Activated T-helper 2 cell treated with anti-CD3 and anti-CD28 coated beads, Interferon-gamma antibody, Interleukin-2, Interleukin-4, amounts not matched to agents 10 μg/mL and 5 μg/mL and 100 μg/mL, durations not matched to agents 14 hours and 24 hours and 36 hours (primary cell): ENCODE measurements around the gene PPP3CA. TPM values are rescaled to one million over a fixed set of nuclear protein-coding genes. Genes with fewer than 3 reads are reported as not detected.
"Not testable (repeated sequence)": the region's sequence is repeated elsewhere in the genome, so short reads cannot be mapped to it uniquely, and the experiment has no call there.

ENCODE experiments used
- DNase-seq: peaks from one replicate; pipeline ENCODE4 v3.0.0; 2021; ENCODE audit warnings: low spot score
- H3K27ac Mint-ChIP-seq: one replicate; pipeline ENCODE4 v1.8.0; 2021; ENCODE audit warnings: mixed read lengths
- H3K27me3 Mint-ChIP-seq: one replicate; pipeline ENCODE4 v1.8.0; 2021; ENCODE audit warnings: low read depth, mixed read lengths
- H3K36me3 Mint-ChIP-seq: one replicate; pipeline ENCODE4 v1.8.0; 2021; ENCODE audit warnings: low read depth, mixed read lengths
- H3K4me1 Mint-ChIP-seq: one replicate; pipeline ENCODE4 v1.8.0; 2021; ENCODE audit warnings: low read depth, mixed read lengths
- H3K4me3 Mint-ChIP-seq: one replicate; pipeline ENCODE4 v1.8.0; 2021; ENCODE audit warnings: low read depth, mild to moderate bottlenecking, moderate library complexity, mixed read lengths
- H3K9me3 Mint-ChIP-seq: one replicate; pipeline ENCODE4 v1.8.0; 2021; ENCODE audit warnings: mixed read lengths
- intact Hi-C: fragments of 100-400 bp; cut with micrococcal nuclease; formaldehyde crosslinking; loops from one replicate; pipeline ENCODE4 v1.15.1; 2023
- total RNA-seq: library from RNA; stranded (reverse); gene quantifications from 2 replicates; pipeline ENCODE4 v1.2.3, GENCODE V29; 2022

PPP3CA gene
- total RNA-seq, 1 donor from 2014 or later: 7.2 TPM

- peaks cover 2% of the 10 kb centered on the region for H3K4me1 Mint-ChIP-seq
- intact Hi-C loops: no loop called here
- no peaks in the 10 kb centered on the region for H3K36me3 Mint-ChIP-seq
- no peak overlapping the region for H3K27ac Mint-ChIP-seq
- no peaks in the 10 kb centered on the region for H3K27me3 Mint-ChIP-seq
- H3K9me3 Mint-ChIP-seq: no peaks in the 10 kb centered on the region
- no peak for DNase-seq
- no peak overlapping the region for H3K4me3 Mint-ChIP-seq
Observed at GRCh38 chr4:101148551-101148950, 198.8 kb downstream of the PPP3CA start.

DNA sequence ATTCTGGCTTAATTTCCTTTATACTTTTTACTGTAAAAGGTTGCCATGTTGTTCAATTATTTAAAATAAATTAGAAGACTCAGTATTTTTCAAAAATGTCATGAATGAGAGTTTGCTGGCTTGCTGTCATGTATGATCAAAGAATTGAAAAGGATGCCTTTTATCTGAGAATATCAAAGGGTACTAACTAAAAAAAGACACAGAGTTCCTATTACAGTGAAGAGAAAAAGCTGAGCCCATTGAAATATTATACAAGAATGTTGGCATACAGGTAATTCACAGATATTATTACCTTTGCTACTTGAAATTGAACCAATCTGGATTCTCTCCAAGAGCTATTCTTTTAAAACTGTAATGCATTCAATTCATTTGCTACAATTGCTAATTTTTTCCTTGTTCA lies 200.0 kb downstream of the PPP3CA start:
- Mint-ChIP-seq H3K9me3 (no peaks in the 10 kb centered on the region), H3K27me3 (no peaks in the 10 kb centered on the region), H3K27ac (no peak overlapping the region), H3K4me3 (no peak overlapping the region), H3K4me1 (peaks cover 3% of the 10 kb centered on the region), H3K36me3 (no peaks in the 10 kb centered on the region)
- intact Hi-C loops: no loop called here
- no peak for DNase-seq

DNA sequence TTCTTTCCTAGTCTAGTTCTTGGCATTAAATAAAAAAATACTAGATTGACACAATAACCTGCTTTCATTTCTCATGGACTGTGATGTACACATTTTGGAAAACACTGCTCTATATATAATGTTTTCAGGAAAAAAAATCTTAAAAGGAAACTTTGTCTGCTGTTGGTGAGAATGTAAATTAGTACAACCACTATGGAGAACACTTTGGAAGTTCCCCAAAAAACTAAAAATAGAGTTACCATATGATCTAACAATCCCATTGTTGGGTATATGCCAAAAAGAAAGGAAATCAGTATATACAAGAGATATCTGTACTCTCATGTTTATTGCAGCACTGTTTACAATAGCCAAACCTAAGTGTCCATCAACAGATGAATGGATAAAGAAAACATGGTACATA lies 202.3 kb downstream of the PPP3CA start:
- H3K9me3 Mint-ChIP-seq: peaks cover 4% of the 10 kb centered on the region
- no peak overlapping the region for H3K27ac Mint-ChIP-seq
- no peaks in the 10 kb centered on the region for H3K27me3 Mint-ChIP-seq
- H3K4me1 Mint-ChIP-seq: peaks cover 9% of the 10 kb centered on the region
- H3K4me3 Mint-ChIP-seq: no peak overlapping the region
- intact Hi-C loops: no loop called here
- no peak for DNase-seq
- H3K36me3 Mint-ChIP-seq: peaks cover 4% of the 10 kb centered on the region

GRCh38 chr4:101142259-101142658 lies 205.1 kb downstream of the PPP3CA start:
- H3K4me3 Mint-ChIP-seq: no peak overlapping the region
- H3K36me3 Mint-ChIP-seq: peaks cover 4% of the 10 kb centered on the region
- intact Hi-C loops: no loop called here
- peaks cover 4% of the 10 kb centered on the region for H3K9me3 Mint-ChIP-seq
- DNase-seq: no peak
- no peak overlapping the region for H3K27ac Mint-ChIP-seq
- H3K27me3 Mint-ChIP-seq: no peaks in the 10 kb centered on the region
- H3K4me1 Mint-ChIP-seq: peaks cover 9% of the 10 kb centered on the region

DNA sequence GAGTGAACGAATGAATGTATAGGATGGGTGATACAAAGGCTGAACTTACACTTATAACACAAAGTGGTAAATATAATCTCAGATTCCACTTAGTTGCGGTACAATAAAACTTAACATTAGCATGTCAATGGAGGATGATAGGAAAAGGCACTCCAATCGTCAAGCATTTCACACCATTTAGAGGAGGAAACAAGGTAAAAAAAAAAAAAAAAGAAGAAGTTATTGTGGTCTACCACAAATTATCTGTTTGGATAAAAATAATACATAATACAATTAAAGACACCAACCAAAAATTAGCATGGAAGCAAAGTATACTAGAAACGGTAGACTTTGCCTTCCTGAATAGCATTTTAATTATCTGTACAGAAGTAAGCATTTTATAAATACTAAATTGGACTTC lies 205.5 kb downstream of the PPP3CA start:
- H3K27me3 Mint-ChIP-seq: no peaks in the 10 kb centered on the region
- H3K36me3 Mint-ChIP-seq: peaks cover 4% of the 10 kb centered on the region
- intact Hi-C loops: no loop called here
- H3K9me3 Mint-ChIP-seq: peaks cover 4% of the 10 kb centered on the region
- H3K27ac Mint-ChIP-seq: no peak overlapping the region
- no peak for DNase-seq
- no peak overlapping the region for H3K4me3 Mint-ChIP-seq
- H3K4me1 Mint-ChIP-seq: peaks cover 9% of the 10 kb centered on the region

- Mint-ChIP-seq H3K4me3 (no peak overlapping the region), H3K36me3 (peaks cover 4% of the 10 kb centered on the region), H3K9me3 (peaks cover 4% of the 10 kb centered on the region), H3K4me1 (peaks cover 9% of the 10 kb centered on the region), H3K27me3 (no peaks in the 10 kb centered on the region), H3K27ac (no peak overlapping the region)
- no peak for DNase-seq
- intact Hi-C loops: no loop called here
Observed at GRCh38 chr4:101141230-101141629, 206.1 kb downstream of the PPP3CA start.

DNA sequence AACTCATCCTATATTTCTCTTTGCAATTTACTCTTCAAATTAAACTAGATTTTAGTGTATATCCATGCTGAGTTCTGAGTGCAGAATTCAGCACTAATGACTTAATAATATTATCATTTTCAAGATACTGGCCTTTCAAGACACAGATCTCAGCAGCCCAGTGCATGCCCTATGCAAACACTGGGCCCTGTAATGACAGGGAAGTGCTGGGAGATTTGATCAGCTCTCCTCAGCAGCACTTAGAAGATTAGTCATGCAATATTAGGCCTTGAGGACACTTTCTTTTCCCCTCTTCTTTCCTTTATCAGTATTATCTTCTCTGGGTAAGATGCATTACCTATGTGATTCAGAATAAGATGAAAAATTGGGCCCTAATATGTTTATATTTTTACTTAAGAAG lies 207.1 kb downstream of the PPP3CA start:
- Mint-ChIP-seq H3K4me3 (no peak overlapping the region), H3K27me3 (no peaks in the 10 kb centered on the region), H3K4me1 (peaks cover 14% of the 10 kb centered on the region), H3K36me3 (peaks cover 4% of the 10 kb centered on the region), H3K9me3 (peaks cover 4% of the 10 kb centered on the region), H3K27ac (no peak overlapping the region)
- intact Hi-C loops: no loop called here
- no peak for DNase-seq

DNA sequence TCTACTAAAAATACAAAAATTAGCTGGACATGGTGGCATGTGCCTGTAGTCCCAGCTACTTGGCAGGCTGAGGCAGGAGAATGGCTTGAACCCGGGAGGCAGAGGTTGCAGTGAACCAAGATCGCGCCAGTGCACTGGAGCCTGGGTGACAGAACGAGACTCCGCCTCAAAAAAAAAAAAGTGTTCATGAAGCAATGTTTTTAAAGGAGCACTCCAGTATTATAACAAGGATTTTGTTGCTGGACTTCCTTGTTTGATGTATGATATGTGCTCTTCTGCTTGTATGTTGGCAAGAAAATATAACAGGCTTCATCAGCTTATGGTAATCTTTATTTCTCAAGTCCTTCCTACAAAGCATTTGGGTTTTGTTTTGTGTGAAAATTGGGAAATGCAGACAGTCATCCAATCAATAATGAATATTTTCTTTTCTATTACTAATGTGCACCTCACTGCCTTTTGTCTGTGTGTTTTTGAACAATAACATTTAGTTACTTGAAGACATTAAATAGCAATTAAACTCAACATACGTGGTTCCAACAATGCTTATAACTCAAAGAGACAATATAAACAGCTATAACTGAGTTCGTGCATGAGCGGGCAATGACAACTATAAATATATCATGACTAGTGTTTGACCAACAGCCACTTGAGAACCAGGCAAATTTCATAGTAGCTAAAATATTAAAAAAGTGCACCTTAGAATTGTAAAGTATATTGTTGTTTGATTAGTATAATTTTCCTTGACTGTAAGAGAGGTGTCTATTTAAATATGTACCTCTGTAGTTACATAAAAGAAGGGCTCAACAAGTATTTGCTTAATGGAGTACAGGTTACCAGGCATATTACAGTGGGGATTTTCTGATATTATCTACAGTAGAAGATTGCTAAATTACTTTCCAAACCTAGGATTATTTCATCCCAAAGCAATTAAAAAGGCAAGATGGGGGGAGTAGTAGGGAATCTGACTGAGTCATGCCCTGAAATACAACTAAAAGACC lies 210.7 kb downstream of the PPP3CA start:
- H3K9me3 Mint-ChIP-seq: peaks cover 2% of the 10 kb centered on the region
- no peaks in the 10 kb centered on the region for H3K27me3 Mint-ChIP-seq
- intact Hi-C loops: no loop called here
- DNase-seq: no peak
- H3K4me1 Mint-ChIP-seq: peaks cover 10% of the 10 kb centered on the region
- H3K27ac Mint-ChIP-seq: no peak overlapping the region
- H3K4me3 Mint-ChIP-seq: no peak overlapping the region
- peaks cover 4% of the 10 kb centered on the region for H3K36me3 Mint-ChIP-seq

- DNase-seq: no peak
- Mint-ChIP-seq H3K27me3 (no peaks in the 10 kb centered on the region), H3K4me3 (no peak overlapping the region), H3K4me1 (peaks cover 6% of the 10 kb centered on the region), H3K36me3 (no peaks in the 10 kb centered on the region), H3K9me3 (no peaks in the 10 kb centered on the region), H3K27ac (no peak overlapping the region)
- intact Hi-C loops: no loop called here
Observed at GRCh38 chr4:101135371-101136010, 211.8 kb downstream of the PPP3CA start.

GRCh38 chr4:101131058-101131457 lies 216.3 kb downstream of the PPP3CA start:
- DNase-seq, H3K4me1 Mint-ChIP-seq, H3K36me3 Mint-ChIP-seq, H3K27me3 Mint-ChIP-seq, H3K9me3 Mint-ChIP-seq, H3K4me3 Mint-ChIP-seq, intact Hi-C loops, H3K27ac Mint-ChIP-seq: not testable (repeated sequence)

GRCh38 chr4:101128898-101129297 lies 218.4 kb downstream of the PPP3CA start:
- H3K27ac Mint-ChIP-seq, H3K4me3 Mint-ChIP-seq, H3K9me3 Mint-ChIP-seq, H3K36me3 Mint-ChIP-seq, H3K4me1 Mint-ChIP-seq, intact Hi-C loops, H3K27me3 Mint-ChIP-seq, DNase-seq: not testable (repeated sequence)

DNA sequence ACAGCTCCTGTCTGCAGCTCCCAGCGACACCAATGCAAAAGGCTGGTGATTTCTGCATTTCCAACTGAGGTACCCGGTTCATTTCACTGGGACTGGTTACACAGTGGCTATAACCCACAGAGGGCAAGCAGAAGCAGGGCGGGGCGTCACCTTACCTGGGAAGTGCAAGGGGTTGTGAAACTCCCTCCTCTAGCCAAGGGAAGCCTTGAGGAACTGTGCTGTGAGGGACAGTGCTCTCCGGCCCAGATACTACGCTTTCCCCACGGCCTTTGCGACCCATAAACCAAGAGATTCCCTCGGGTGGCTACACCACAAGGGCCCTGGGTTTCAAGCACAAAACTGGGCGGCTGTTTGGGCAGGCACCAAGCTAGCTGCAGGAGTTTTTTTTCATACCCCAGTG lies 218.9 kb downstream of the PPP3CA start:
- Mint-ChIP-seq H3K27ac (no peak overlapping the region), H3K27me3 (no peaks in the 10 kb centered on the region), H3K36me3 (peaks cover 4% of the 10 kb centered on the region), H3K9me3 (peaks cover 6% of the 10 kb centered on the region), H3K4me3 (no peak overlapping the region), H3K4me1 (peaks cover 5% of the 10 kb centered on the region)
- no peak for DNase-seq
- intact Hi-C loops: no loop called here

DNA sequence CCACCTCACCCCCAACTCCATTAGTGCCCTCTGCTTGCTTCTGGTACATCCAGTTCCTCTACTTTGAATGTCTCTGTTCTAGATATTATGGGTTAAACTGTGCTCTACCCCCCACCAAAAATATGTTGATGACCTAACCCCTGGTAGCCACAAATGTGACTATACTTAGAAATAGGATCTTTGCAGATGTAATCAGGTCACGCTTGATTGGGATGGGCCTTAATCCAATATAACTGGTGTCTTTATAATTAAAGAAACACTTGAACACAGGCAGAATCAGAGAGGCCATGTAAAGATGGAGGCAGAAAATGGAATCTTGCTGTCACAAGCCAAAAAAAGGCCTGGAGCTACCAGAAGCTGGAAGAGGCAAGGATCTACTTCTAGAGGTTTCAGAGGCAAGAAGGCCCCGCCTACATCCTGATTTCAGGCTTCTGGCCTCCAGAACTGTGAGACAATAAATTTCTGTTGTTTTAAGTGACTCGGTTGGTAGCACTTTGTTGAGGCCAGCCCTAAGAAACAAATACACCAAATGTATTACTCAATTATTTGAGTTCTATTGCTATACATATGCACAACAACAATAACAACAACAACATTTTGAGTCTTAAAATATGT lies 220.0 kb downstream of the PPP3CA start:
- peaks cover 4% of the 10 kb centered on the region for H3K36me3 Mint-ChIP-seq
- DNase-seq: no peak
- no peaks in the 10 kb centered on the region for H3K27me3 Mint-ChIP-seq
- H3K9me3 Mint-ChIP-seq: peaks cover 6% of the 10 kb centered on the region
- no peak overlapping the region for H3K27ac Mint-ChIP-seq
- H3K4me3 Mint-ChIP-seq: no peak overlapping the region
- peaks cover 9% of the 10 kb centered on the region for H3K4me1 Mint-ChIP-seq
- intact Hi-C loops: no loop called here
